Activated T-cell treated with anti-CD3 and anti-CD28 coated beads for 4 hours (primary cell): ENCODE results near the gene ANKRD63.

ENCODE experiments used
- DNase-seq: peaks from one replicate; pipeline ENCODE4 v3.0.0-alpha.2; 2020

The ANKRD63 gene

DNA sequence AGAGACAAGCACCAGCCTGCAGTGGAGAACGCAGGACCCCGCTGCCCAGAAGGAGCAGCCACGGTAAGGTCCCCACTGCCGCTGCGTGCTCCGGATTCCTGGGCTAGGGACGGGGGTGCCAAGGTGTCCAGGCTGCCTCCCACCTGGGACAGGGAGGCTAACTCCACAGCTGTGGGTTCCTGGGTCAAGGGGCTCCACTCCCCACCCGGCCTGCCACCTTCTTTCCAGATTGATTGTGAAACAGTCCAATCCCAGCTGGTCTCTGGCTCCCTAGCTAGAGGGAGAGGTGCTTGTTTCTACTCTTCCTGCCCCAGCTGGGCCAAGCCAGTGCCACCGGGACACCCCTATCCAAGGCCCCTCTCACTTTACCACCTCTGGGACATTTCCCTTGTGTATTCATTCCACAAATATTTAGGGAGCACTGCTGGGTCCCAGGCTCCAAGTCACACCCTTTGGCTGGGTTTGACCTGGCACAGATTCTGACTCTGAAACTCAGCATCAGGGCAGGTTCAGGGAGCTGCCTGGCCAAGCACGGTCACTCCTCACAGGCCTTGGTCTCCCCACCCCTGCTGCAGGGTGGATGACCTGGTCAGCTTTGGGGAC lies 42.1 kb downstream of the ANKRD63 start:
- DNase-seq: no peak

DNA sequence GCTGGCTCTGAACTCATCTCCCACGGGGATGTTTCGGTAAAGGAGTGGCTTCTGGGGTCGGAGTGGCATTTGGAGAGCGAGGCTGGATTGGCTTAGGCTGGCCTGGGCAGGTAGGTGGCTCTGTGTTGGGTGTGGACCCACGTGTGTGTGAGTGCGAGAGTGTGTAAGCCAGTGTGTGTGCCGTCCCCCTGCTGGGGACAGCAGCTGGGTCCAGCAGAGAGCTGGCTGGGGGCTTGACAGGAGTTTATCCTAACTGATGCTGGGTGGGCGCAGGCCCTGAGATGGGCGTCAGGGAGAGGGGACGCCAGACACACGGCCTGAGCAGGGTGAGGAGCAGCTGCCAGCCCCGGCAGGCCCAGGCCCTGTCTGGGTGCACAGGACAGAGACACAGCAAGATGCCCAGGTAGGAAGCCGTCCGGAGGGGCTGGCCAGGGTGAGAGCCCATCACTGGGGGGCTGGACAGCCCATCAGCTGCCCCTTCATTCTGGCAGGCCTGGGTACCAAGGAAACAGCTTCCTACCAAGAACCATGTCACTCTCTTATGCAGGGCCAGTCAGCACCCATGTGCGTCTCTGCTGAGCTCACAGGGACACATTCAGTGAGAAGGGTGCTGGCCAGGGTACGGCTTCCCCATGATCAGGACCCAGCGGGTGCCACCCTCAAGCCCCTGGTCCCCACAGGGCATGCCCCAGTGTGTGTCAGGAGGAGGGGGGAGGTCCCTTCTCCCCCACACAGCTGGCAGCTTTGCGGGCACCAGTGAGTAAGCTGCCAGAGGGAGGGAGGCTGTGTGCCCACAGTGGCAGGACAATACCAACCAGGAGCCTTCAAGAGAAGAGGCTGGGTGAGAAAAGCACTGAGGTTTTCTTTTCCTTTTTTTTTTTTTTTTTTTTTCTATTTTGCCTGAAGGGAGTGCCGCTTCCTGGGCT lies 42.9 kb downstream of the ANKRD63 start:
- no peak for DNase-seq

- DNase-seq: no peak
Measured at GRCh38 chr15:40239404-40239692, 43.5 kb downstream of the ANKRD63 start.

- no peak for DNase-seq
Measured at GRCh38 chr15:40238532-40239403, 44.1 kb downstream of the ANKRD63 start, which contains the start of gene PAK6. Gene PAK6, plus strand, starts transcription at chr15:40239063. Its CDS starts 25,723 bp downstream, at chr15:40264786.

GRCh38 chr15:40235201-40235885 lies 47.5 kb downstream of the ANKRD63 start:
- DNase-seq: no peak

- no peak for DNase-seq
Measured at GRCh38 chr15:40234783-40235182, 48.1 kb downstream of the ANKRD63 start.

- no peak for DNase-seq
Measured at GRCh38 chr15:40233727-40234577, 48.9 kb downstream of the ANKRD63 start.

DNA sequence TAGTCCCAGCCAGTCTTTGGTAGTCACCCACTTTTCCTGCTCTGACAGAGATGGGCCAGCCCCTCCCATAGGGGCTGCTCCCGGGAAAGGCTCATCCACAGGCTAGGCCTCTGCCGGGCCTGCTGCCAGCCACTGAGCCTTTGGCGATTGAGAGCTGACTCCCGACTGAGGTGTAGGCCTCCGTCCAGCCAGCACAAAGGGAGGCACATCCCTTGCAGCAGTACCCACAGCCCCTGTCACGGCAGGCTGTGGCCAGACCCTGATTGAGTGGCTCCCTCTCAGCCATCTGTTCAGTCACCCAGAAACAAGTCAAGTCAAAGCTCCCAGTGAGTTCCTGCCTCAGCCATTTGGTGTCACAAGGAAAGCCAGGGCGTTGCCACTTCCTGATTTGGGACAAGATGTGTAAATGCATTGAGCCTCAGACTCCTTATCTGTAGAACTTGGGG lies 50.2 kb downstream of the ANKRD63 start:
- no peak for DNase-seq
